Measurements from ENCODE around the gene IQCK.

The IQCK gene

GRCh38 chr16:19841184-19841583 lies 123.1 kb downstream of the IQCK start:
- DNase-seq: no peak

- no peak for DNase-seq
These were observed 124.5 kb downstream of the IQCK start for GRCh38 chr16:19842426-19843157.

GRCh38 chr16:19843371-19843770 lies 125.3 kb downstream of the IQCK start:
- DNase-seq: no peak

GRCh38 chr16:19844945-19845641 lies 127.0 kb downstream of the IQCK start:
- DNase-seq: no peak

GRCh38 chr16:19846436-19846835 lies 128.4 kb downstream of the IQCK start:
- no peak for DNase-seq

GRCh38 chr16:19848756-19849155 lies 130.7 kb downstream of the IQCK start:
- DNase-seq: no peak

GRCh38 chr16:19850131-19850817 lies 132.2 kb downstream of the IQCK start:
- DNase-seq: no peak

GRCh38 chr16:19851476-19851875 lies 133.4 kb downstream of the IQCK start:
- no peak for DNase-seq

- DNase-seq: no peak
These were observed 135.2 kb downstream of the IQCK start for GRCh38 chr16:19853132-19853741.

GRCh38 chr16:19853742-19854542 lies 135.9 kb downstream of the IQCK start:
- DNase-seq: no peak

- no peak for DNase-seq
These were observed 136.4 kb downstream of the IQCK start for GRCh38 chr16:19854543-19854876.

- DNase-seq: no peak
These were observed 138.0 kb downstream of the IQCK start for GRCh38 chr16:19856120-19856519.

GRCh38 chr16:19857593-19858339 lies 139.7 kb downstream of the IQCK start:
- no peak for DNase-seq

GRCh38 chr16:19858340-19859018 lies 140.4 kb downstream of the IQCK start:
- DNase-seq: no peak

- no peak for DNase-seq
These were observed 141.1 kb downstream of the IQCK start for GRCh38 chr16:19859166-19859565.

- DNase-seq: no peak
These were observed 141.5 kb downstream of the IQCK start for GRCh38 chr16:19859603-19860002.

- no peak for DNase-seq
These were observed 142.3 kb downstream of the IQCK start for GRCh38 chr16:19860166-19861041.

- DNase-seq: no peak
These were observed 143.1 kb downstream of the IQCK start for GRCh38 chr16:19861133-19861532.

- no peak for DNase-seq
These were observed 143.8 kb downstream of the IQCK start for GRCh38 chr16:19861811-19862327.

- no peak for DNase-seq
These were observed 145.9 kb downstream of the IQCK start for GRCh38 chr16:19863990-19864389.

All from T-helper 1 cell (primary cell).